ENCODE results near the gene DSC3.

Gene DSC3

GRCh38 chr18:31042406-31043181 lies at the start of gene DSC3:
Gene DSC3 (minus strand): TSS chr18:31042742. CDS start chr18:31042660, 82 bp downstream.
- H3K4me3 ChIP-seq (ENCODE audit: low read depth, low read length): no peak within 1 kb of the TSS
- DNase-seq (ENCODE audit: low read depth): no peak
- no peak for TF ChIP-seq CTCF (IDR thresholded peaks at IDR 0.05; ENCODE audit: low read depth, low read length, missing control alignments)

GRCh38 chr18:31091350-31091749 lies 48.8 kb upstream of the DSC3 start:
- no peak overlapping the region for H3K4me3 ChIP-seq (ENCODE audit: low read depth, low read length)
- no peak for DNase-seq (ENCODE audit: low read depth)
- no peak for TF ChIP-seq CTCF (IDR thresholded peaks at IDR 0.05; ENCODE audit: low read depth, low read length, missing control alignments)

GRCh38 chr18:31088532-31088931 lies 46.0 kb upstream of the DSC3 start:
- no peak for DNase-seq (ENCODE audit: low read depth)
- TF ChIP-seq CTCF (IDR thresholded peaks at IDR 0.05; ENCODE audit: low read depth, low read length, missing control alignments): no peak
- H3K4me3 ChIP-seq (ENCODE audit: low read depth, low read length): no peak overlapping the region

GRCh38 chr18:31079973-31080372 lies 37.4 kb upstream of the DSC3 start:
- DNase-seq (ENCODE audit: low read depth): no peak
- H3K4me3 ChIP-seq (ENCODE audit: low read depth, low read length): no peak overlapping the region
- TF ChIP-seq CTCF (IDR thresholded peaks at IDR 0.05; ENCODE audit: low read depth, low read length, missing control alignments): no peak

GRCh38 chr18:31077878-31078277 lies 35.3 kb upstream of the DSC3 start:
- no peak overlapping the region for H3K4me3 ChIP-seq (ENCODE audit: low read depth, low read length)
- no peak for DNase-seq (ENCODE audit: low read depth)
- no peak for TF ChIP-seq CTCF (IDR thresholded peaks at IDR 0.05; ENCODE audit: low read depth, low read length, missing control alignments)

GRCh38 chr18:31072175-31072574 lies 29.6 kb upstream of the DSC3 start:
- no peak for TF ChIP-seq CTCF (IDR thresholded peaks at IDR 0.05; ENCODE audit: low read depth, low read length, missing control alignments)
- H3K4me3 ChIP-seq (ENCODE audit: low read depth, low read length): no peak overlapping the region
- DNase-seq (ENCODE audit: low read depth): no peak

- H3K4me3 ChIP-seq (ENCODE audit: low read depth, low read length): no peak overlapping the region
- DNase-seq (ENCODE audit: low read depth): no peak
- no peak for TF ChIP-seq CTCF (IDR thresholded peaks at IDR 0.05; ENCODE audit: low read depth, low read length, missing control alignments)
These were observed 27.7 kb upstream of the DSC3 start for GRCh38 chr18:31070206-31070605.

Measured in GM12864 (cell line).